Osteocyte (in vitro differentiated cells): ENCODE results near the gene KIAA0232. TPM values are rescaled to one million over a fixed set of nuclear protein-coding genes. Genes with fewer than 3 reads are reported as not detected.

Source experiments
- DNase-seq: peaks from one replicate; pipeline ENCODE4 v3.0.0; 2021; ENCODE audit warnings: mixed read lengths; ENCODE audit not compliant: unreplicated experiment; ENCODE audit errors: extremely low spot score
- H3K27ac Mint-ChIP-seq: one replicate; pipeline ENCODE4 v1.8.0; 2021; ENCODE audit warnings: mild to moderate bottlenecking, mixed read lengths; ENCODE audit not compliant: unreplicated experiment
- H3K27me3 Mint-ChIP-seq: one replicate; pipeline ENCODE4 v1.8.0; 2021; ENCODE audit warnings: mixed read lengths; ENCODE audit not compliant: unreplicated experiment
- H3K36me3 Mint-ChIP-seq: one replicate; pipeline ENCODE4 v1.8.0; 2021; ENCODE audit warnings: mixed read lengths; ENCODE audit not compliant: unreplicated experiment
- H3K4me1 Mint-ChIP-seq: one replicate; pipeline ENCODE4 v1.8.0; 2021; ENCODE audit warnings: mixed read lengths; ENCODE audit not compliant: unreplicated experiment
- H3K4me3 Mint-ChIP-seq: one replicate; pipeline ENCODE4 v1.8.0; 2021; ENCODE audit warnings: mild to moderate bottlenecking, moderate library complexity, mixed read lengths; ENCODE audit not compliant: unreplicated experiment
- H3K9me3 Mint-ChIP-seq: one replicate; pipeline ENCODE4 v1.8.0; 2021; ENCODE audit warnings: mixed read lengths; ENCODE audit not compliant: unreplicated experiment
- CTCF ChIP-seq: fragments of 200-600 bp; sonication (generic); IDR thresholded peaks from 2 replicates; pipeline ENCODE4 v1.5.0; 2021; ENCODE audit warnings: antibody characterized with exemption, mild to moderate bottlenecking, moderate library complexity
- total RNA-seq: library from RNA; stranded (reverse); gene quantifications from 2 replicates; pipeline ENCODE4 v1.2.1, GENCODE V29; 2021

The KIAA0232 gene
- total RNA-seq, 1 donor from 2014 or later, result 27.1 TPM

GRCh38 chr4:6854098-6854744, 71.7 kb downstream of the KIAA0232 start:
- peak overlapping the region; percentile 5 for H3K27ac Mint-ChIP-seq
- H3K27me3 Mint-ChIP-seq, result no peaks in the 10 kb centered on the region
- no peaks in the 10 kb centered on the region for H3K9me3 Mint-ChIP-seq
- H3K36me3 Mint-ChIP-seq, result peaks cover 24% of the 10 kb centered on the region
- no peak for TF ChIP-seq CTCF
- H3K4me1 Mint-ChIP-seq, result peaks cover 21% of the 10 kb centered on the region
- no peak for DNase-seq
- H3K4me3 Mint-ChIP-seq, result no peak overlapping the region

GRCh38 chr4:6855692-6856297, 73.3 kb downstream of the KIAA0232 start:
- no peak for DNase-seq
- H3K27me3 Mint-ChIP-seq, result no peaks in the 10 kb centered on the region
- peak overlapping the region; percentile 98 for H3K27ac Mint-ChIP-seq
- H3K9me3 Mint-ChIP-seq, result no peaks in the 10 kb centered on the region
- H3K36me3 Mint-ChIP-seq, result peaks cover 25% of the 10 kb centered on the region
- peaks cover 21% of the 10 kb centered on the region for H3K4me1 Mint-ChIP-seq
- TF ChIP-seq CTCF, result no peak
- H3K4me3 Mint-ChIP-seq, result no peak overlapping the region

GRCh38 chr4:6856391-6856790, 73.9 kb downstream of the KIAA0232 start:
- Mint-ChIP-seq H3K27ac (peak overlapping the region; percentile 98), H3K27me3 (no peaks in the 10 kb centered on the region), H3K9me3 (no peaks in the 10 kb centered on the region), H3K4me3 (no peak overlapping the region), H3K36me3 (peaks cover 28% of the 10 kb centered on the region), H3K4me1 (peaks cover 21% of the 10 kb centered on the region)
- no peak for TF ChIP-seq CTCF
- no peak for DNase-seq

GRCh38 chr4:6857009-6857882, 74.7 kb downstream of the KIAA0232 start:
- H3K4me1 Mint-ChIP-seq, result peaks cover 21% of the 10 kb centered on the region
- H3K27ac Mint-ChIP-seq, result peak overlapping the region; percentile 98
- H3K4me3 Mint-ChIP-seq, result no peak overlapping the region
- H3K36me3 Mint-ChIP-seq, result peaks cover 32% of the 10 kb centered on the region
- no peak for DNase-seq
- TF ChIP-seq CTCF, result no peak
- H3K27me3 Mint-ChIP-seq, result no peaks in the 10 kb centered on the region
- H3K9me3 Mint-ChIP-seq, result no peaks in the 10 kb centered on the region

- H3K4me3 Mint-ChIP-seq, result no peak overlapping the region
- peaks cover 36% of the 10 kb centered on the region for H3K36me3 Mint-ChIP-seq
- no peak overlapping the region for H3K27ac Mint-ChIP-seq
- no peak for TF ChIP-seq CTCF
- no peak for DNase-seq
- H3K9me3 Mint-ChIP-seq, result no peaks in the 10 kb centered on the region
- peaks cover 15% of the 10 kb centered on the region for H3K4me1 Mint-ChIP-seq
- H3K27me3 Mint-ChIP-seq, result no peaks in the 10 kb centered on the region
These were observed 76.5 kb downstream of the KIAA0232 start for GRCh38 chr4:6858997-6859396.
